NCI-H526 (cell line): ENCODE measurements around the gene RAB12.
"Not testable (repeated sequence)": the region's sequence is repeated elsewhere in the genome, so short reads cannot be mapped to it uniquely, and the experiment has no call there.

Source experiments
- DNase-seq, 2 experiments: peaks; one replicate each; lab custom pipeline; 2025; lab: John Stamatoyannopoulos, UW

The RAB12 gene, protein sequence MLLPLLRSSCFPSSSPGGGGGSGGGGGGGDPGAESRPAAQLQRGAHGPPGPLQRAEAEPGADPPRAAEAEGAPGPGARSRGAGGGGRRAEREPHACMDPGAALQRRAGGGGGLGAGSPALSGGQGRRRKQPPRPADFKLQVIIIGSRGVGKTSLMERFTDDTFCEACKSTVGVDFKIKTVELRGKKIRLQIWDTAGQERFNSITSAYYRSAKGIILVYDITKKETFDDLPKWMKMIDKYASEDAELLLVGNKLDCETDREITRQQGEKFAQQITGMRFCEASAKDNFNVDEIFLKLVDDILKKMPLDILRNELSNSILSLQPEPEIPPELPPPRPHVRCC

GRCh38 chr18:8608795-8609658 is at the start of gene RAB12:
Gene RAB12, plus strand, starts transcription at chr18:8609437. Its CDS starts 3 bp downstream, at chr18:8609440.
- peak; percentile 14 to 85 for DNase-seq

DNA sequence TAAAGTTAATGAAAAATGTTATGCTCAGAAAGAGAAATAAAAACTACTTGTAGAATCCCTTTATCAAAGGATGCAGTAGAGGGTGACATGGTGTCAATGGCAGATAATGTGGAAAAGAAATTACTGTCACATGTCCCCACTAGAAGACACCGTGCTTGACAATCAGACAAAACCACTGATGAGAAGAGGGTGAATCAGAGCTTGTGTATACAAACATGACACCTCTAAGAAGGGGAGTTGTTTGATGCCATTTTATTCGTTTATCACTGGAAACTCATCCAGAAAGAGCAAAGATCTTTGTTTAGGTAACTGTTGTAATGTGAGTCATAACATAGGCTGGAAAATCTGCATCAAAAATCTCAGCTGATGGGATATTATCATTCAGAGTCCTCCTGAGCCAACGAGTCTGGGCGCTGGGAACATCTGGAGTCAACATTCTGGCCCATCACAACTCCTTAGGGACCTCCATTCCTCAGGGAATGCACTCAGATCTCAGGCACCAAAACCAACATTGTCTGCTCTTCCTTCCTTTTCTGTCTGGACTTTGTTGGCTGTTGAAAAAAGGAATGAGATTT is 49.5 kb upstream of the RAB12 start:
- DNase-seq: no peak

DNA sequence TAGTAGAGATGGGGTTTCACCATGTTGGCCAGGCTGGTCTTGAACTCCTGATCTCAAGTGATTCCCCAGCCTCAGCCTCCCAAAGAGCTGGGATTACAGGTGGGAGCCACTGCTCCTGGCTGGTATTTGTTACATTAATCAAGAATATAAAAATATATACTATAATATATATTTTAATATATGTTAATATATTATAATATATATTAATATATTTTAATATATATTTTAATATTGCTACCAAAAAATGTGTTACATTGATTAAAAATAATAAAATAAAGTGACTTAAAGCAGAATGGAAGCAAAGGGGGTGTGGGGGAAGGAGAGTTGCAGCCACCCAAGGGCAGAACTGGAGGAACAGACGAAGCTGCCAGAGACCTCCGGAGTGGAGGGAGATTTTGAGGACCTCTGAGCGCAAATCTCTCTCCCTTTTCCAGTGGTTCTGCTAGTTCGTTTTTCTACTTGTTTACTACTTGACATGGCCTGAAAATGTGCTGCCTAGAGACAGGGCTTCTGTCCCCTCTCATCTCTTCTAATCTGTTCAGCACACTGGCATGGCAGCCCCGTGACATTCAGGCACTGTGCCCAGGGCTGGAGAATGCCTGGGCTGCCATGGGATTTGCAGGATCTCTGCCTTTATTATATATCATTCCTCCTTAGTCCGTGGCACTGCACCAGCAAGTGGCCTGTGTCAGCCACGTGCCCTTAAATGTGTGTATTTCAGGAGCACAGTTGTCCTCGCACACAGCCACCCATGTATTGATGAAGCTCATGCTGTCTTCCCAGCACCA is 47.9 kb upstream of the RAB12 start:
- no peak for DNase-seq

GRCh38 chr18:8562070-8562469 is 47.2 kb upstream of the RAB12 start:
- no peak for DNase-seq

DNA sequence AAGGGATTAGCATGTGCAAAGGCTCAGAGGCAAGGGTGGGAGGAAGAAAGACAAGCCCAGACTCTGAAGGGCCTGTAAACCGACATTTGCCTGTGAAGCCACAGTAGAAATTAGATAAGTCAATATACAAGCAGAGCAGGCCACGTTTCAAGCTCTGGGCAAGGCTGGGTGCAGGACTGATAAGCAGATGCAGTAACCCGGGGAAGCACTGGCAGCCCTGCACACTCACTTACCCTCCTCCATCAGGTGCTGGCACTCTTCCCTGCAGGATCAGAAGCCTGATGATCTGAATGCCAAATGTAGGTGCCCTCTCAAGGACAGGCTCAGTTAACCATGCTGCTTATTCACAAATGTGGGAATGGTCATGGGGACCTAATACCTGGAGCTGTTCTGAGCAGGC is 46.3 kb upstream of the RAB12 start:
- DNase-seq: peak in 1 of 2 experiments; percentile 25

GRCh38 chr18:8571399-8571798 is 37.8 kb upstream of the RAB12 start:
- no peak for DNase-seq

DNA sequence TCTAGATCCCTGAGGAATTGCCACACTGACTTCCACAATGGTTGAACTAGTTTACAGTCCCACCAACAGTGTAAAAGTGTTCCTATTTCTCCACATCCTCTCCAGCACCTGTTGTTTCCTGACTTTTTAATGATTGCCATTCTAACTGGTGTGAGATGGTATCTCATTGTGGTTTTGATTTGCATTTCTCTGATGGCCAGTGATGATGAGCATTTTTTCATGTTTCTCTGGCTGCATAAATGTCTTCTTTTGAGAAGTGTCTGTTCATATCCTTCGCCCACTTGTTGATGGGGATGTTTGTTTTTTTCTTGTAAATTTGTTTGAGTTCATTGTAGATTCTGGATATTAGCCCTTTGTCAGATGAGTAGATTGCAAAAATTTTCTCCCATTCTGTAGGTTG is 35.5 kb upstream of the RAB12 start:
- not testable (repeated sequence) for DNase-seq

DNA sequence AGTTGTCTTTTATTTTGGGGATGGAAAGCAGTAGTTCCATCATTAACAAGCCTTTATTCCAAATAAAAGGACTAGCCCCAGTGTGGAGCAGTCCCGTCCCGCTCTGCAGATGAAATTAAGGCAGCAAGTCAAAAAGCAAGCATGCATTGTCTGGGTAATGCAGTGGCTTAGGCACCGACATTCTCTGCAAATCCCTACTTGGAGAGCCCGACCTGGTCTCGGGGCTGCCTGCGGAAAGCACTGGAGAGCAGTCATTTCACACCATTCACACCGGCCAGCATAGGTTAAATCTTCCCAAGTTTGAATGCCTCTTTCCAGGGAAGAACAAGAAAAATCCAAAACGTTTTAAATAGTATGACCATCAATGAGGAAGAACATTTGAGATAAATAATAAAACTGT is 24.4 kb upstream of the RAB12 start:
- no peak for DNase-seq

DNA sequence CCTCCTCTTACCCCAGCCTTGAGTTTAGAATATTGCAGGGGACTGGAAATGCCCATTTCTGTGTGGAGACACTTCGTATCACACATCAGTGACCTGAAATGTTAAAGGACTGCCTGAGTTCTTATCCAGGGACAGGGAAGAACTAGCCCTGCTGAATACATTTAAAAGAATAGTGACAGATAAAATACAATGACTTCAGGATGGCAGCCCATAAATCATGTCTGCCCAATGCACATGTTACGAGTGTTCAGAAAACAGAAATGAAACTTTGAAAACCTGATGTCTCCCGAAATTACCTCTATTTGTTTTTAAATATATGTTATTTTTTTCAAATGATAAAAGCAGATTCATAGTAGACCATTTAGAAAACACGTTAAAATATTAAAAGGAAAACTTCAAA is 22.3 kb upstream of the RAB12 start:
- DNase-seq: no peak

- no peak for DNase-seq
These were observed 13.8 kb upstream of the RAB12 start for GRCh38 chr18:8595445-8595844.

- no peak for DNase-seq
These were observed 7.8 kb upstream of the RAB12 start for GRCh38 chr18:8601277-8602032.

- no peak for DNase-seq
These were observed 7.2 kb upstream of the RAB12 start for GRCh38 chr18:8602040-8602439.

GRCh38 chr18:8602557-8602956 is 6.7 kb upstream of the RAB12 start:
- no peak for DNase-seq

DNA sequence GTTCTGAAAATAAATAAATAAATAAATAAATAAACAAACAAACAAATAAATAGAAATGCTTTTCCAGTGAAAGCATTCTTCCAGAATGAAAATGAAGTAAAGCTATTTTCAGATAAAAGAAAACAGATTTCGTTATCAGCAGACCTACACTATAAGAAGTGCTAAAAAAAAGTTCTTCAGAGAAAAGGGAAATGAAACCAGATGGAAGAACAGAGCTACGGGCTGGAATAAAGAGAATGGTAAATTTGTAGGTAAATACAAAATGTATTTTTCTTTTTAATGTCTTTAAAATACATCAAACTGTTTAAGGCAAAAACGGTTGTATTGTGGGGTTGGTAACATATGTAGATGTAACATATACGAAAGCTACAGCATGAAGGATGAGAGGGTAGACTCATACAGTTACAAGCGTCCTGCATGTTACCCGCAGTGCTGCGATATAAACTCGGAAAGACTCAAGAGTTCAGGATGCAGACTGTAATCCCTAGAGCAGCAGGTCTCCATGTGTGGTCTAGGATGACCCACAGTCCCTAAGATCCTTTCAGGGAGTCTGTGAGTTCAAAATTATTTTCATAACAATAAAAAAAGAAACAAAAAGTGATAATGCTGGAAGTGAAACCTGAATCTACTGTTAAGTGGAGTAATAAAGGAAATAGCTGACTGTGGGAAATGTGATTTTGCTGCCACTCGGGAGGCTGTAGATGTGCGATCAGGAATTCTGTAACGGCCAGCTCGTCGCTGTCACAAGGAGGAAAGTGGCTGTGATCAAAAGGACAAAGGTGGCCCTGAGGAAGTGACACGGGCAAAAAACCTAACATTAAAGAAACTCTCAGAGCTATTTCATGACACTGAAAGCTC is 5.3 kb upstream of the RAB12 start:
- DNase-seq: no peak

DNA sequence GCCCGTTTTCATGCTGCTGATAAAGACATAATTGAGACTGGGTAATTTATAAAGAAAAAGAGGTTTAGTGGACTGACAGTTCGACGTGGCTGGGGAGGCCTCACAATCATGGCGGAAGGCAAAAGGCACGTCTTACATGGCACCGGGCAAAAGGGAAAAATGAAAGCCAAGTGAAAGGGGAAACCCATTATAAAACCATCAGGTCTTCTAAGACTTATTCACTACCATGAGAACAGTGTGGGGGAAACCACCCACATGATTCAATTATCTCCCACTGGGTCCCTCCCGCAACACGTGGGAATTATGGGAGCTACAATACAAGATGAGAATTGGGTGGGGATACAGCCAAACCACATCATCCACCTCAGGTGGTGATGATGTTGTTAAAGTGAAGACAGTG is 3.3 kb upstream of the RAB12 start:
- DNase-seq: no peak

DNA sequence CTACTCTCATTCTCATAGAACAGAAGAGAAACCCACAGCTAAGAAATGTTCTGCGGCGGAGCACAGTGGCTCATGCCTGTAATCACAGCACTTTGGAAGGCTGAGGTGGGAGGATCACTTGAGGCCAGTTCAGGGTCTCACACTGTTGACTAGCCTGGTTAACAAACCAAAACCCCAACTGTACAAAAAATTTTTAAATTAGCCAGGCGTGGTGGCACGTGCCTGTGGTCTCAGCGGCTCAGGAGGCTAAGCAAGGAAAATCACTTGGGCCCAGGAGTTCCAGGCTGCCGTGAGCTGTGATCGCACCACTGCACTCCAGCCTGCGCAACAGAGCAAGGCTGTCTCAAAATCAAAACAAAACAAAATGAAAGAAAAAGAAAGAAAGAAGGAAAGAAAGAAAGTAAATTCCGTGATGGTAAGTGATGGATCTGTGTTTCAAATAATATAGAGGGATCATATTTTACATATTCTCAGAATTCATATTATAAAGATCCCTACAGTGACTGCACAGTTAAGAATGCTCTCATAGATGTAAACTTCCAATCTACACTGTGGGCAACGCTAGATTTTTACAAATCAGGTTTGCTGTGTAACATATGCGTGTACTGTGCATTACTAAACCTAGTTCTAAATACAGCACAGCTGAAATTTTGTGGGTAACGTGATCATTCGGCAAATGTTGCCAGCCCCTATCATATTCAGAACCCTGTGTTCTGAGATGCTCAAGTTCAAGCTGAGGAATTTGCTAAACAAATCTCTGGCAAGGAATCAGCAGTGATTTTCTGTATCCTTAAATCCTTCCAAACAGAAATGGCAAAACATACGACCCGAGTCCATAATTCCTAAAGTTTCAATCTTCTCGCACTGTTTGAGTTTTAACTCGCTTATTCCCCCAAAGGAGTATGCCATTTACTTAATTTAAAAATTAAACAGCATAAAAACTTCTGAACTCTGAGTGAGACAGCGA is 1.2 kb upstream of the RAB12 start:
- DNase-seq: no peak

DNA sequence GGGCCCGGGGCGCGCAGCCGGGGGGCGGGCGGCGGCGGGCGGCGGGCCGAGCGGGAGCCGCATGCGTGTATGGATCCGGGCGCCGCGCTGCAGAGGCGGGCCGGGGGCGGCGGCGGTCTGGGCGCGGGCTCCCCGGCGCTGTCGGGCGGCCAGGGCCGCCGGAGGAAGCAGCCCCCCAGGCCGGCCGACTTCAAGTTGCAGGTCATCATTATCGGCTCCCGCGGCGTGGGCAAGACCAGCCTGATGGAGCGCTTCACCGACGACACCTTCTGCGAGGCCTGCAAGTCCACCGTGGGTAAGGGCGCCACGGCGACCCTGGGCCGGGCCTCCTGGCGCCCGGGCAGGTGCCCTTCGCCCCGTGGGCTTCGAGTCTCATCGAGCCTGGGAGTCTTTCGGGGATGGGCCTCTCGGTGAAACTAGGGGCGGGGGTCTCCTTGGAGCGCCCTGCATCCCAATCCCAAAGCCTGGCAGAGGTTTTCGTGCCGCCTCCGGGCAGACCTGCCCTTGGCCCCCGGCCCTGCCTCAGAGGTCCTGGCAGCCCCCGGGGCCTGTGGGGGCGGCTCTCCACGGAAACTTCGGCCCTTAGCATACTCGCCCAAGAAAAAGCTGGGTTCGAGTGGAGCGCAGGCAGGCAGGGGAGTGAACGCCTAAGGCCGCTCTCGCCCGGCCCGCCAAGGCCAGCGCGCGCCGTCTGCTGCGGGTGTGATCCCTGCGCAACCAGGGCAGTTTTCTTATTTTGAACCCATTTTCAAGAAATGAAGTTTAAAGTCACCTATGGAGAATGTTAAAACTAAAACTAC is 622 bp downstream of the RAB12 start:
- peak in 1 of 2 experiments; percentile 42 for DNase-seq

GRCh38 chr18:8610459-8610851 is 1.2 kb downstream of the RAB12 start:
- no peak for DNase-seq
